Mesodermal cell (in vitro differentiated cells): ENCODE results near the gene HMGCS2.

Source experiments
- H3K27ac ChIP-seq: 2 replicates; pipeline ENCODE4 v1.7.0; 2013; ENCODE audit warnings: mild to moderate bottlenecking, low read depth, low read length, moderate library complexity; ENCODE audit not compliant: severe bottlenecking
- H3K36me3 ChIP-seq: 2 replicates; pipeline ENCODE4 v1.7.1; 2013; ENCODE audit warnings: mild to moderate bottlenecking, low read length, moderate library complexity; ENCODE audit not compliant: control insufficient read depth, insufficient read depth
- H3K4me1 ChIP-seq: one replicate; pipeline ENCODE4 v1.7.1; 2013; ENCODE audit warnings: mild to moderate bottlenecking, low read length; ENCODE audit not compliant: insufficient read depth, control insufficient read depth, poor library complexity, severe bottlenecking
- H3K4me3 ChIP-seq: 2 replicates; pipeline ENCODE4 v1.7.0; 2013; ENCODE audit warnings: low read length, control low read depth, mild to moderate bottlenecking; ENCODE audit not compliant: insufficient read depth, poor library complexity, severe bottlenecking; ENCODE audit errors: extremely low read depth
- H3K9me3 ChIP-seq: 2 replicates; pipeline ENCODE4 v1.7.1; 2013; ENCODE audit warnings: mild to moderate bottlenecking, low read length, moderate library complexity; ENCODE audit not compliant: control insufficient read depth
- WGBS, 2 experiments: methylation state at CpG; one replicate each; pipeline ENCODE4 v1.1.5; 2013; ENCODE audit warnings: missing lambda C conversion rate in 2 of 2; ENCODE audit not compliant: insufficient coverage in 2 of 2; 5-methylcytosine and 5-hydroxymethylcytosine counted together

The HMGCS2 gene

DNA sequence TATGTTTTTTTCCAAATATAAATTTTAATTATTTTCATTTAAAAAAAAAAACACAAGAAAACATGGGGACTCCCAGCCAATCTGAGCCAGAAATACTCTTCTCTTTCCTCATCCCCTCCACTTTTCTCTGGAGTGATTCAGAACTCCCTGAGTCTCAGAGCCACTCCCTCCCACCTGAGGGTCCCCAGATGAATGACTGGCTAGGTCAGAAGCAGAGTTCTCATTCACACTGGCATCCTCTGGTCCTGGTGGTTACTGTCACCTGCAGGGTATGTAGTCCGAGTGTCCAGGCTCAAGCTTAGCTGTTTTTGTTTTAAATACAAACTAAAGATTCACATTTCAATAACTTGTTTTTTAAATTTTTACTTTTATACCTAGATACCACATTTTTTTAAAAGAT, 6.3 kb downstream of the HMGCS2 start:
- Histone ChIP-seq H3K4me3 (no peak overlapping the region), H3K9me3 (no peaks in the 10 kb centered on the region), H3K27ac (no peak overlapping the region), H3K4me1 (no peaks in the 10 kb centered on the region), H3K36me3 (no peaks in the 10 kb centered on the region)
- 100% methylated on average over 1 of the region's 1 CpG; no CpG with 5 or more reads in 1 of the 2 experiments for WGBS, 2 experiments

- Histone ChIP-seq H3K27ac (no peak overlapping the region), H3K36me3 (no peaks in the 10 kb centered on the region), H3K4me1 (no peaks in the 10 kb centered on the region), H3K4me3 (no peak overlapping the region), H3K9me3 (no peaks in the 10 kb centered on the region)
- 88 to 95% methylated on average over 1 to 2 of the region's 3 CpGs for WGBS, 2 experiments
Measured at GRCh38 chr1:119758584-119758983, 10.1 kb downstream of the HMGCS2 start.

DNA sequence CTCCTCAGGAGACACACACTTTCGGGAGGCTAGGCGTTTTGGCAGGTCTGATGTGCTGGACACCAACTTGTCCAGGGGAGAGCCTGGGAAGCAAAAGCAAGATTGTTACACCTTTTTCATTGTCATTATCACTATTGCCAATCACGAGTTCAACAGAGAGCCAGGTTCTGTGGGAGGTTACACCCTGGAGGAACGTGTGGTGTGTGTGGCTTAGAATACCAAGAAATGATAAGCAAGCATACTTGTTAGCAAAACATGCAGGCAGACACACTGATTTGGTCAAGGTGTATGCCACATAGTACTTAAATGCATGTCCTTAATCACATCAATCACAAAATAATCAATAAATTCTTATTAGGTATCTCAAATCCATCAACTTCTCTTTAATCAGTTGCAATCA, 16.1 kb downstream of the HMGCS2 start:
- 78 to 87% methylated on average over 3 of the region's 4 CpGs for WGBS, 2 experiments

GRCh38 chr1:119748040-119748439, 20.7 kb downstream of the HMGCS2 start:
- Histone ChIP-seq H3K4me1 (peaks cover 4% of the 10 kb centered on the region), H3K9me3 (no peaks in the 10 kb centered on the region), H3K4me3 (no peak overlapping the region), H3K36me3 (peaks cover 8% of the 10 kb centered on the region), H3K27ac (no peak overlapping the region)
- 71 to 89% methylated on average over 2 to 3 of the region's 4 CpGs for WGBS, 2 experiments

More for the DNA sequence above, 16.1 kb downstream of the HMGCS2 start:
- no peaks in the 10 kb centered on the region for H3K36me3 ChIP-seq
- H3K27ac ChIP-seq, result no peak overlapping the region
- H3K9me3 ChIP-seq, result no peaks in the 10 kb centered on the region
- no peak overlapping the region for H3K4me3 ChIP-seq
- H3K4me1 ChIP-seq, result no peaks in the 10 kb centered on the region

- no peak overlapping the region for H3K4me3 ChIP-seq
- 70 to 75% methylated on average over 3 of the region's 3 CpGs for WGBS, 2 experiments
- peaks cover 4% of the 10 kb centered on the region for H3K4me1 ChIP-seq
- peaks cover 14% of the 10 kb centered on the region for H3K36me3 ChIP-seq
- H3K27ac ChIP-seq, result no peak overlapping the region
- no peaks in the 10 kb centered on the region for H3K9me3 ChIP-seq
Measured at GRCh38 chr1:119747451-119747850, 21.3 kb downstream of the HMGCS2 start.

DNA sequence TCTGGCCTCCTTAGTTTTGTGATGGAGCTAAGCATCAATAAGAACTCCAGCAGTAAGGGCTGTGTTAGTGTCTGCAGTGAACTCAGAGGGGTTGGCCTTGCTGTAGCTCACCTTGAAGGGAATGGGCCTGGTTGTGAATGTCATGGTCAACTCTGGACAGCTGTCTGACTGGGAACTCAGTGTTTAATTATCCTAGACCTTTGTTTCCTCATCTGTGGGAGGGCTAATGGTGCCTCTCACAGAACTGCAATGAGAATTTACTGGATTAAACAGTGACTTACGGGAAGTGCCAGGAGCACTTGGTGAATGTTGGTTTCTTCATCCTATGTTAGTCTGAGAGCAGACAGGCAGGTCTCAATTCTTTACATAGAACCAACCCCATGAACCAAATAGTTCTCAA, 23.7 kb downstream of the HMGCS2 start:
- Histone ChIP-seq H3K9me3 (no peaks in the 10 kb centered on the region), H3K36me3 (peaks cover 30% of the 10 kb centered on the region), H3K4me3 (no peak overlapping the region), H3K4me1 (peaks cover 4% of the 10 kb centered on the region), H3K27ac (no peak overlapping the region)
- 78 to 100% methylated on average over 1 of the region's 1 CpG for WGBS, 2 experiments

GRCh38 chr1:119744598-119744942, 24.1 kb downstream of the HMGCS2 start:
- no peaks in the 10 kb centered on the region for H3K9me3 ChIP-seq
- WGBS, 2 experiments, result no CpG with 5 or more reads among the region's 1 CpG
- H3K36me3 ChIP-seq, result peaks cover 35% of the 10 kb centered on the region
- no peak overlapping the region for H3K27ac ChIP-seq
- no peak overlapping the region for H3K4me3 ChIP-seq
- peaks cover 4% of the 10 kb centered on the region for H3K4me1 ChIP-seq

DNA sequence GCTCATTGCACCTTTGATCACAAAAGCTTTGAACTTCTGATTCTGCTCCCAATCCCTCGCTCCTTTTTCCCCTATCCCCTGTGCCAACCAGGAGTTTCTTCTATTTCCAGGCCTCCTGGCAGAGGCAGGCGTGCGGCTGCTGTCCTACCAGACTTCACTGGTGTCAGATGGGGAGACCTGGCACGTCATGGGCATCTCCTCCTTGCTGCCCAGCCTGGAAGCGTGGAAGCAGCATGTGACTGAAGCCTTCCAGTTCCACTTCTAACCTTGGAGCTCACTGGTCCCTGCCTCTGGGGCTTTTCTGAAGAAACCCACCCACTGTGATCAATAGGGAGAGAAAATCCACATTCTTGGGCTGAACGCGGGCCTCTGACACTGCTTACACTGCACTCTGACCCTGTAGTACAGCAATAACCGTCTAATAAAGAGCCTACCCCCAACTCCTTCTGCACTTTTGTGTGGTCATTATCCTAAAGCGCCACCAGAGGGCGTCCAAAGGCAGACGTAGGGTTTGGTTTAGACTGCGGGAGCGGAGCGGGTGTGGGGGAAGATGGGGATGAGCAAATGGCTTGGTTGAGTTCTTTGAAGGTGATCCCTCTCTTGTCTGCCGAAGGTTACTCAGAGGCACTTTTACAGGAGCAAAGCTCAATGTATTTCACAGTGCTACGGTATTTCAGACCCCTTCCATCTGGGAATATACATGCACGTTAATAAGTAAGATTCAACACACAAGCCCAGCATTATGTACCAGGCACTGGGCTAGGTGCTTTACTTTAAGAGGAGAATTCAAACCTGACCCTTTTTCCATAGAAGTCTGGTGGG, 24.7 kb downstream of the HMGCS2 start:
- WGBS, 2 experiments, result 62 to 80% methylated on average over 9 to 12 of the region's 17 CpGs
- Histone ChIP-seq H3K27ac (no peak overlapping the region), H3K9me3 (no peaks in the 10 kb centered on the region), H3K4me3 (no peak overlapping the region), H3K36me3 (peaks cover 41% of the 10 kb centered on the region), H3K4me1 (peaks cover 4% of the 10 kb centered on the region)

GRCh38 chr1:119743308-119743707, 25.4 kb downstream of the HMGCS2 start:
- Histone ChIP-seq H3K9me3 (no peaks in the 10 kb centered on the region), H3K36me3 (peaks cover 48% of the 10 kb centered on the region), H3K27ac (no peak overlapping the region), H3K4me3 (no peak overlapping the region), H3K4me1 (peaks cover 4% of the 10 kb centered on the region)
- WGBS, 2 experiments, result 86 to 94% methylated on average over 3 of the region's 3 CpGs

GRCh38 chr1:119742677-119743076, 26.0 kb downstream of the HMGCS2 start:
- peaks cover 53% of the 10 kb centered on the region for H3K36me3 ChIP-seq
- no peaks in the 10 kb centered on the region for H3K9me3 ChIP-seq
- H3K4me1 ChIP-seq, result peaks cover 4% of the 10 kb centered on the region
- 67 to 82% methylated on average over 3 to 7 of the region's 7 CpGs for WGBS, 2 experiments
- no peak overlapping the region for H3K4me3 ChIP-seq
- no peak overlapping the region for H3K27ac ChIP-seq

DNA sequence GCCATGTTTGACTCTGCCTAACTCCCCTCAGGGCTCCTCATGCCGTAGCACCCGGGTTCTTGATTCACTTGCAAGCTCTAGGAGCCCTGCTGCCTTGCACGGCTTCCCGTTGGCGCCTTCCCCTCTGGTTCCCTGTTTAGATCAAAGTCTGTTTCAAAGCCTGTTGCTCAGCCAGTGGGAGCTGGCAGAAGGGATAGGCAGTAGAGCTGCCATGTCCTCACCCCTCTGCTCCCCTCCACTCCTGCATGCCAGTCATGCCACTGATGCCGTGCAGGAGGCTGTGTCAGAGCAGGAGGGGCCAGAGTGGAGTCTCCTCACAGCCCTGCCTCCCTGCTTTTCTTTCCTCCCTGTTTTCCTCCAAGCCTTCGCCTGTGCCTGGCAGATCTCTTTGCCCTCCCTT, 26.5 kb downstream of the HMGCS2 start:
- Histone ChIP-seq H3K27ac (no peak overlapping the region), H3K36me3 (peaks cover 57% of the 10 kb centered on the region), H3K4me3 (no peak overlapping the region), H3K4me1 (peaks cover 3% of the 10 kb centered on the region), H3K9me3 (no peaks in the 10 kb centered on the region)
- WGBS, 2 experiments, result 87 to 90% methylated on average over 7 of the region's 7 CpGs
